IPS-NIHi7 (cell line): ENCODE measurements around the gene ASB16.
"Not testable (repeated sequence)": the region's sequence is repeated elsewhere in the genome, so short reads cannot be mapped to it uniquely, and the experiment has no call there.

ENCODE experiments used
- DNase-seq: peaks from one replicate; pipeline ENCODE4 v3.0.0; 2012; ENCODE audit warnings: mixed read lengths; ENCODE audit errors: extremely low spot score

The ASB16 gene

DNA sequence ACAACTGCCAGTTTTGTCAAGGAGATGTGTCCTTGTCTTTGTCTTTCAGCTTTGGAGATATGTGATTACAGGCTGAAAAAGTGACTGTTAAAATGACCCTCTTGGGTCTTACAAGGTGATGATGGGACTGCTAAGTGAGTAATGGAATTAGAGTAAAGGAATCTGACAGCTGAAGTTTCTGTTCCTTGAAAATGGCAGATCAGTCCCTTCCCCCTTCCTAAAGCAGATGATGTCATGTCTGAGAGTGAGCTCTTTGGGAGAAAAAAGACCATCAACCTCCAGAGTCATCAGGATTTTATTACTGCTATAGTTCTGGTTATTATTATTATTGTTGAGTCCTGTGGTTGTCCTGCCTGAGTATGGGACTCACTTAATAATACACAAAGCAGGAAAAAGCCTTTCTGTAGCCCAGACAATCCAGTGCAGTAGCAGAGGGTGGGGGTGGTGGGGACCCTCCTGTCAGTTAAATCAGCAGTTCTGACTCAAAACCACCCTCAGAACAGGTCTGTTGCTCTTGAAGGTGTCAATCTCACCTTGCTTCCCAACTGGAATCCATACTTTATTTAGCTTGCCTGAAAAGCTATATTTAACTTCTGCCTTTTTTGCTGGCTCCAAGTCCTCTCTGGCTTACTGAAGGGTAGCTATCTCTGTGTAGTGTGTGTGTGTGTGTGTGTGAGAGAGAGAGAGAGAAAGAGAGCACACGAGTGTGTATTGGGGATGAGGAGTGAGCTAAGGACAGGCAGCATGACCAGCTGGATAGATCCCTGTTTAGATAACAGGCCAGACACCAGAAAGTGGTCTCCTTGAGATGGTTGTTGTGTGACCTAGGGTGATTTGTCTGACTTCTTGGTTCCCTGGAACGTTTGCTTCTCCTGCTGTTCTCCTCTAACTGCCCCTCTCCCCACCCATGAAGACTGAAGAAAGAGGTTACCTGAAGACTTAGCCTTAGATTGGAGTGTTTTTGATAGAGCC lies 23.8 kb upstream of the ASB16 start:
- DNase-seq, result no peak

DNA sequence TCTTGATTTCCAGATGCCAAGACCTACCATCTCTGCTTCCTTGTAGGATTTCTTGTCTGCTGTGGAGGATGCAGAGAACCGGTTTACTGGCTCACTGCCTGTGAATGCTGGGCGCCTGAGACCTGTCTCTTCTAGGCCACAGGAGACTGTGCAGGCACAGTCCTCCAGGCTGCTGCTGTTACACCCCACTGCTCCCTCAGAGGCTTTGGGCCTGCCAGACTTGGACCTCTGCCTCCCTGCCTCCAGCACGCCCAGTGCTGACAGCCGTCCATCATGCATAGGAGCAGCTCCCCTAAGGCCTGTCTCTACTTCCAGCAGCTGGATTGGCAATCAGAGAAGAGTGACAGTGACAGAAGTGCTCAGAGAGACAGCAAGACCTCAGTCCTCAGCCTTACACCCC lies 22.7 kb upstream of the ASB16 start:
- DNase-seq, result no peak

DNA sequence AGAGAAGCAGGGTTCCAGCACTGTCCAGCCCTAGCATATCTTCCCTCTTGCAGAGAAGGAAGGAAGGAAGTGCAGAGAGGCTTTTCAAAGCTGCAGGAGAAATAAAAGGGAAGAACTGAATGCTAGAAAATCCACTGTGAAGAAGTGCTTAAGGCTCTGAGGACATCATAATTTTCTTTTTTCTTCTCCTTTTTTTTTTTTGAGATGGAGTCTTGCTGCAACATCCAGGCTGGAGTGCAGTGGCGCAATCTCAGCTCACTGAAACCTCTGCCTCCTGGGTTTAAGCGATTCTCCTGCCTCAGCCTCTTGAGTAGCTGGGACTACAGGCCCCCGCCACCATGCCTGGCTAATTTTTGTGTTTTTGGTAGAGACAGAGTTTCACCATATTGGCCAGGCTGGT lies 21.4 kb upstream of the ASB16 start:
- not testable (repeated sequence) for DNase-seq

DNA sequence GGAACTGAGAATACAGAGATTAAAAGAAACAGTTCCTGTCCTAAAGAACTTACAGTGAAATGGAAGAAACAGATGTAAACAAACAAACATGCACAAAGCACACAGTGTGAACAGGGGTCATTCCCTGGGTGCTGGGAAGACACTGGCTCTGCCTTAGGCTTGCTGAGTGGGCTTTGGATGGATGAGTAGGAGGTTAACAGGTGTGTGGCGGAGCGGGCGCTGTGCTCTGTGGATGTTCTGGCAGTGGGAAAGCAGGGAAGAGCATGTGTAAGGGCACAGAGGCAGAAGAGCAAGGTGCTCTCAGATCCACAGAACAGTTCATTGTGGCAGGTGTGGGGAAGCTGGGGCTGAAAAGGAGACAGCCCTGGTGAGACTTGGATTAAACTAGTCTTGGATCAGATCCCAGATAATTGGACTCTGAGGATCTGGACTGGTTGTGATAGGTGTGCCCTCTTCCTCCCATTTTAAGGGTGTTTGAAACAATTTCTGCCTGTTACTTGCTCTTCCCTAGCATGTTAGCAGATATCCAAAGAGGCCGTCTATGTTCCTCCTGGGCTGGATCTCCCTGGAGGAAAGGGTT lies 20.7 kb upstream of the ASB16 start:
- no peak for DNase-seq

DNA sequence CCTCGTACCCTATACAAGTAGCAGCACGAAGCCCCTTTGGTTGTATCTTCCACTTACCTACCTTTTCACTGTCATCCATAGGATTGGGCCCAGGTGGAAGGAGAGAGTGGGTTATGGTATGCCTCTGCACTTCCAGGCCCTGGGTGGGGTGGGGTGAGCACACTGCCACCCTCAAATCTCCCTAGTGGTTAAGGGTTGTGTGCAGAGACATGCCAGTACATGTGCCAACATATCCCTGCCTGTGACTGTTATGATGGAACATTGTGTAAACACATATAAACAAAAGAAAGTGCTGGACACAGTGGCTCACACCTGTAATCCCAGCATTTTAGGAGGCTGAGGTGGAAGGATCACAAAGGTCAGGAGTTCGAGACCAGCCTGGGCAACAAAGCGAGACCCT lies 17.6 kb upstream of the ASB16 start:
- no peak for DNase-seq

DNA sequence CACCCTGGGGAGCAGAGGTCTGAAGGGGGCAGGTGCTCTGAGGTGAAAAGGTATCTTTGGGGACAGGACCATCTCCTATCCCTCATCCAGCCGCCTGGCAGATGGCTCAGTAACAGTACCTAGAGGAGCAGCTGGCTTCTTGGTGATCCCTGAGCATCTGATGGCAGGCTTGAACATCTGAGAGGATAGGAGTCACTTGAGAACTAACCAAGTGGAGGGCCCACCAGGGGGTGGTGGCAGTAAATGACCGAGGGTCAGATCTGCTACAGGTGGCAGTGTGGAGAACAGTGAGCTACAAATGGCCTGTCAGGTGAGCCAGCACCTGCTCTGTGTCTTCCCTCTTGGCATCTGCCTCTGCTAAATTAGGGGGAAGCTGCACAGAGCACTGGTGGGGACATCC lies 15.0 kb upstream of the ASB16 start:
- no peak for DNase-seq

DNA sequence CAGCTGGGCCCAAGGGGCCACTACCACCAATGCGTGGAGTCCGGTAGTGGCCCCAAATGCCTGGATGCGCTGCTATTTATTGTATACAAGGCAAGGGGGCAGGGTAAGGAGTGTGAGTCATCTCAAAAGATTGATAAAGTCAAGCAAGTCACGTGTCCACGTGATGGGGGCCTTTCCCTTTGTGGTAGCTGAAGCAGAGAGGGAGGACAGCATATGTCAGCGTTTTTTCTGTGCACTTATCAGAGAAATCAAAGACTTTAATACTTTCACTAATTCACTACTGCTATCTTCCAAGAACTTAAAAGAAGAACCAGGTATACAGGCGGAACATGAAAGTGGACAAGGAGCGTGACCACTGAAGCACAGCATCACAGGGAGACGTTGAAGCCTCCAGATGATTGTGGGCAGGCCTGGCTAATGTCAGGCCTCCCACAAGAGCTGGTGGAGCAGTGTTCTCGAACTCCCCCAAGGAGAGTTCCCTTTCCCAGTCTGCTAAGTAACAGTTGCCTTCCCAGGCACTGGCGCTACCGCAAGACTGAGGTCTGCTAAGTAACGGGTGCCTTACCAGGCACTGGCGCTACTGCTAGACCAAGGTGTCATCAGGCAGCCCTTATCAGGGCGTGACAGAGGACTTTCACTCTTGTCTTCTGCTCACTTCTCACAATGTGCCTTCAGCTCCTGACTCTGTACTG lies 10.8 kb upstream of the ASB16 start:
- DNase-seq, result no peak

DNA sequence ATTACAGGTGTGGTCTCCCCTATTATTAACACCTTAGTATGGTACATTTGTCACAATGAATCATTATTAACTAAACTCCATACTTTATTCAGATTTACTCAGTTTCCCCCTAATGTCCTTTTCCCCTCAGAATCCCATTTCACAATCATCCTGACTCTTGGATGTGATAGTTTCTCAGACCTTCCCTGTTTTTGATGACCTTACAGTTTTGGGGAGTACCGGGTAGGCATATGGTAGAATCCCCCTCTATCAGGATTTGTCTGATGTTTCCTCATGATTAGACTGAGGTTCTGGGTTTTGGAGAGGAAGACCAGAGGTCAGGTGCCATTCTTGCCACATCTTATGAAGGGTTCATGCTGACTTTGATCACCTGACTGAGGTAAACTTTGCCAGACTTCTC lies 6.0 kb upstream of the ASB16 start:
- DNase-seq, result no peak

DNA sequence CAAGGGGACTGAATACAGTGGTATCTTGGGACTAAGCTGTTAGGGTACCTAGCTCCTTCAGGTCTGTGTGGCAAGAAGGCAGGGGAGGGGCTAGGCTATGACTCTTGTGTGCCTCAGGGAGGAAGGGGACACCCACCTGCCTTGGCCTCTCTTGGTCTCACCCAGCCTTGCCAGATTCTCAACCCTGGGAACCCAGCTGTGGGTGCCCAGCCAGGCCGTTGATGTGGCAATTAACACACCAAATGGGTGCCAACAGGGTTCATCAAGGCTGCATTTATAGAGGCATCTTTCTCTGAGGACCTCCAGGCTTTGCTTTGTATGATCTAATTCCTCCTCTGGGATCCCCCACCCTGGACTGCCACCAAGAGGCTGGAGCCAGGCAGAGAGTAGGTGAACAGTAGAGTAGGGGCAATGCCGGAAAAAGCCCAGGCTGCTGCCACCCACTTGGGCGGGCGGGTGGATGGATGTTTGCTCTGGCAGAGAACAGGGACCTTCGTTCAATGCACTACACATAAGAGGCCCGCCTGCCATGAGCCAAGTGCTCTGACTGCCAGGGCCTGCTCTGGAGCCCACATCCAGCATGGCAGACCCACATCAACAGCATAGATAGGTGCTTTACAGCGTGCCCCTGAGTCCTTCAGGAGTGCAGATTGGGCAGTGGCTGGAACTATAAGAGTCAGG lies 3.2 kb upstream of the ASB16 start:
- DNase-seq, result no peak

DNA sequence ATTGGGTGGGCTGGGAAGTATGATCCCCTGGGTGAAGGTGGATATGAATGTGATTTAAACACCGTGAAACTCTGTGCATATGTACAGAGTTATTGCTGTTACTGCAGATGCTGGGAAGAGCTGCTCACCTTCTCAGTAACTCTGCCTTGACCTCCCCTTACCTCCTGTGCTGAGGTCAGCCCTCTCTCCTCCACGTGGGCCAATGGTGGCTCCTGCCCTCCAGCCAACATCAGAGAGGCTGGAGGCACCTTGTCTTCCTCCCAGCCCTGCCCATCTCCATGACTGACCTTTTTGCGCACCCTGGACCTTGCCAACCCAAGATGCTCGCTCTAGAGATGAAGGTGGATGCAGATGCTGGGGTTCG lies 387 bp upstream of the ASB16 start:
- DNase-seq, result no peak

DNA sequence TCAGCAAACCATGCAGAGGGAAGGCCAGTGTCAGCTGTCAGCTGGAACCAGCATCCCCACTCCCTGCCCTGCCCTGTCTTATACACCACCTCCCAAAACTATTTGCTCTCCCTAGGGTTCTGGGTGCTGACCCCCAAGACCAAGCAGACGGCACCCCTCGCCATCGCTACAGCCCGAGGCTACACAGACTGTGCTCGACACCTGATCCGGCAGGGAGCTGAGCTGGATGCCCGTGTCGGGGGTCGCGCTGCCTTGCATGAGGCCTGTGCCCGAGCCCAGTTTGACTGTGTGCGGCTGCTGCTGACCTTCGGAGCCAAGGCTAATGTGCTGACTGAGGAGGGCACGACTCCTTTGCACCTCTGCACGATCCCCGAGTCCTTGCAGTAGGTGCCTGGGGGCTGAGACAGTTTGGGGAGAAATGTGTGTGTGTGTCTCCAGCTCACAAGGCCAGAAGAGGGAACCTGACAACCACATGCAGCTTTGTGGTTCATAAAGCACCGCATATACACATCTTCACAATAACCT lies 1.5 kb downstream of the ASB16 start:
- DNase-seq, result no peak

DNA sequence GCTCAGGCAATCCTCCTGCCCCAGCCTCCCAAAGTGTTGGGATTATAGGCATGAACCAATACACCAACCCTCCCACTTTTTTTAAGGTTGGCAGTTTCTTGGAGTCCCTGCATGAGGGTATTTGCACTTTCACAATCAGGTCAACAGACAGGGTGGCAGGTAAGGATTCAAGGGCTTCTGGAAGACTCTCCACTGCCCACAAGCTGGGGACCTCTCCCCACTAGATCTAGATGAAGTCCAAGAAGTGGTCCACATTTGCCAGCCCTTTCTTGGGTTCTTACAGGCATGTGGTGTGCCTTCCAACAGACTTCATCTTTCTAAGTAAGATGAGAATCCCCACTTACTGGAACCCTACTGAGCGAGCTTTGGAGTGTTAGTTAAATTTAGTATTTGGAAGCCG lies 3.9 kb downstream of the ASB16 start:
- no peak for DNase-seq

DNA sequence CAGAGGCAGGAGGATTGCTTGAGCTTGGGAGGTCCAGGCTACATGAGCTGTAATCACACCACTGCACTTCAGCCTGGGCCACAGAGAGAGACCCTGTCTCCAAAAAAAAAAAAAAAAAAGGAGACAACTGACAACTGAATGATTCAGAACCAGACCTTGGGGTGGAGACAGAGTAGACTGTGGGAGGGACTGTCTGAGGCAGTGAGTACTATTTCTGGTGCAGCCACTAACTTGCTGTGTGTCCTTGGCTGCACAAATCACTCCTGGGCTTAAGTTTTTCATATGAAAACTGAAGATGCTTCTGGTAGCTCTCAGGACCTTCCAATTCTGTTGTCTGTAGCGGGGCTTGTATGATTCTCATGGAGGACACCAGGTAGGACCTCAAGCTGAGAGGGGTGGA lies 5.8 kb downstream of the ASB16 start:
- DNase-seq, result no peak

DNA sequence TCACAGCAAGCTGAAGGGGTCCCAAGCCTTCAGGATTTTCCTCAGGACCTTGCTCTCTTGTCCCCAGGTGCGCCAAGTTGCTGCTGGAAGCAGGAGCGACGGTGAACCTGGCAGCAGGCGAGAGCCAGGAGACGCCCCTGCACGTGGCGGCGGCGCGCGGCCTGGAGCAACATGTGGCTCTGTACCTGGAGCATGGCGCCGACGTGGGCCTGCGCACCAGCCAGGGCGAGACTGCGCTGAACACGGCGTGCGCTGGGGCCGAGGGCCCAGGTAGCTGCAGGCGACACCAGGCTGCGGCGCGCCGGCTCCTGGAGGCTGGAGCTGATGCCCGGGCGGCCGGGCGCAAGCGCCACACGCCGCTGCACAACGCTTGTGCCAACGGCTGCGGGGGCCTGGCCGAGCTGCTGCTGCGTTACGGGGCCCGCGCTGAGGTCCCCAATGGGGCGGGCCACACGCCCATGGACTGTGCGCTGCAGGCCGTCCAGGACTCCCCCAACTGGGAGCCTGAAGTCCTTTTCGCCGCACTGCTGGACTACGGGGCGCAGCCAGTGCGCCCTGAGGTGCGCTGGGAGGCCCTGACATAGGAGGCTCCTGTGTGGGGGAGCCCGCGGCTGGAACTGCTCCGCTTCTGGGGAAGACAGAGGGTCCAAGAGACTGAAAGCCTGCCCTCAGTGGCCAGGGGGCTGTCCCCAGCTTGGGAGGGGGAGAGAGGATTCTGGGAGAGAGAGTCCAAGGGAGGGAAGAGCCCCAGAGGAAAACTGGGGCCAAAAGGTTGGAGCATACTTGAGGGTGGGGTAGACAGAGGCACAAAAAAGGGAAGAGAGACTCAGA lies 6.4 kb downstream of the ASB16 start:
- DNase-seq, result no peak

DNA sequence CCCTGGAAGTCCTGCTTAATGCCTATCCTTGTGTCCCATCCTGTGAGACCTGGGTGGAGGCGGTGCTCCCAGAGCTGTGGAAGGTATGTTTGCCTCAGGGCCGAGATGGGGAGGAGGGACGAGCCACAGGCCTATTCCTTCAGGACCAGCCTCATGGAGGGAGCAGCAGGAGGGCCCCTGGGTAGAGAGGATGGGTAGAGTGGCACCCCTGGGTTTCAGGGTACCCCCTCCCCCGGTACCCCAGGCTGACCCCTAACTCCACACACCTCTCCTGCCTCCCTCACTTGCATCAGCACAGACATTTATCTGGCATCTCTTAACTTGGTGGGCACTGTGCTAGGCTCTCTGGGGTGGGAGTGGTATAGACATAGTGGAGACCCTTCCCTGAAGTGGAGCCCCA lies 7.1 kb downstream of the ASB16 start:
- DNase-seq, result no peak

DNA sequence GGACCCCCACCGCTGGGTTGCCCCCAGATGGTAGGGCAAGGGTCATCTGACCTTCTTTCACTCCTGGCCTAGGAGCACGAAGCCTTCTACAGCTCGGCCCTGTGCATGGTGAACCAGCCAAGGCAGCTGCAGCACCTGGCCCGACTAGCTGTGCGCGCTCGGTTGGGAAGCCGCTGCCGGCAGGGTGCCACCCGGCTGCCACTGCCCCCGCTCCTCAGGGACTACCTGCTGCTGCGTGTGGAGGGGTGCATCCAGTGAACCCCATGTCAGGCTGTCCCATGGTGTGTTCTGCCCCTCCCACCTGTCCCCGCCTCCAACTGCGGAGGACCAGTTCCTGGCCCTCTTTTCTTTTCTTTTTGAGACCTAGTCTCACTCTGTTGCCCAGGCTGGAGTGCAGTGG lies 7.6 kb downstream of the ASB16 start:
- no peak for DNase-seq

DNA sequence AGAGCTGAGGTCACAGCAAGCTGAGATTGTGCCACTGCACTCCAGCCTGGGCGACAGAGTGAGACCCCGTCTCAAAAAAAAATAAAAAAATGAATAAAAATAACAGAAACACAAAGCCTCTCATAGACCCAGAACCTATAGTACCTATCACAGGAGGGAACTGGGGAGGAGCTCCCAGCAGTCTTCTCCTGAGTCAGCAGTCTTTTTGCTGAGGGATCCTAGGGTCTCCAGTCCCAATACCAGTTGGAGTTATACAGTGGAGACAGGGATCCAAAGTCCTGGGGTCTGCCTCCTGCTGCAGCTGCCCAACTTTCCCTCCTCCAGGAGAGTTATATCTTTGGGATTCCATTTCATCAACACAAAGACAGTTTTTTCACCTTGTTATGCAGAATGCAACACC lies 12.5 kb downstream of the ASB16 start:
- DNase-seq, result no peak

DNA sequence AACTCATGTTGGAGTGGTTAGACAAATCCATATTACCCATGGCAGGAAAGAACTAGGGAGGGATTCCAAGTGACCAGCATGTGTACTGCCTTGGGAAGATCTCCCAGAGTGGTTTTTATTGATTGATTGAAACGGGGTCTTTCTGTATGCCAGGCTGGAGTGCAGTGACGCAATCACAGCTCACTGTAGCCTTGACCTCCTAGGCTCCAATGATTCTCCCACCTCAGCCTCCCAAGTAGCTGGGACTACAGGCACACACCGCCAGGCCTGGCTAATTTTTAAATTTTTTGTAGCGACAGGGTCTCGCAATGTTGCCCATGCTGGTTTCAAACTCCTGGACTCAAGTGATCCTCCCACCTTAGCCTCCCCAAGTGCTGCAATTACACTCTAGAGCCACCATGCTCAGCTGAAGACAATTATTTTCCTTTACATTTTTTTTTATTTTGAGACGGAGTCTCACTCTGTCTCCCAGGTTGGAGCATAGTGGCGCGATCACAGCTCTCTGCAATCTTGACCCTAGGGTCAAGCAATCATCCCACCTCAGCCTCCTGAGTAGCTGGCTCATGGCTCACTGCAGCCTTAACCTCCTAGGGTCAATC lies 13.8 kb downstream of the ASB16 start:
- no peak for DNase-seq

DNA sequence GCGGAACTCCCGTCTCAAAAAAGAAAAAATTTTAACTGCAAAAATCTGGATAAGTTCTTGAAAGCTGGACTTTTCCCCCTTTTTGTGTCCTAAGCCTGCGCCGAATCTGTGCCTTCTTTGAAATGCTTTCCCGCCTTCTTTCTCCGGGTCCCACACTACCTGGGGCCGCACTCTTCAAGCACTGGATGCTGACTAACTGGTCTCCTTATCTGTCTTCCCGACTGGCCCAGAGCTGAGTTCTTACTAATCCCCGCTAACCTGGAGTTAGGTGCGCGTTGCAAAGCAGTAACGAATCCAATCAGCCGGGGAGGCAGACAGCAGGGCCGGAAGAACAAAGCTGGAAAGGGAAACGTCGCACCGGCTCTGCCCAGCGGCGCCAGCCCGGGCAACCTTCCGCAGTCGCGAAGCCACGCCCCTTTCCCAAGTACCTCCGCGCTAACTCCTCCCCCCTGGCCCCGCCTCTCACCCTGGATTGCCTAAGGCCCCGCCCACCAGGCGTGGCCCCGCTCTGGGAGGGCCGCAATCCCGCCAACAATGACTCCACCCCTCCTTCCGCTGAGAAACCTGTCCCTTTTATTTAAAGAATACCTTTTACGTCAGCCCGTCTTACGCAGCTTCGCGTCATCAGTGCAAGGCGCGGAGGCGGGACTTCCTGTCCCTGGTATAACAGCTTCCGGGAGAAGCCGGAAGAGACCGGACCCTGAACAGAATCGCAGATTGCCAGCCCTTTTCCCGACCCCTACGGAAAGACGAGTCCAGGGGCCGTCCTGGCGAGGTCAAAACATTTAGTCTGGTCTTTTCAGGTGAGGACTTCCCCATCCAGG lies 16.0 kb downstream of the ASB16 start, which contains the start of gene TMUB2:
TSS of gene TMUB2 (plus strand) at position 666 of the 824 bp plus-strand sequence. CDS start 737 bp downstream, outside the sequence.
- peak; percentile 99 for DNase-seq
